Measurements from ENCODE around the gene PRICKLE2. TPM values are rescaled to one million over a fixed set of nuclear protein-coding genes. Genes with fewer than 3 reads are reported as not detected.

PRICKLE2 gene
- total RNA-seq, 1 experiment from 2014 or later: 0.26 TPM

DNA sequence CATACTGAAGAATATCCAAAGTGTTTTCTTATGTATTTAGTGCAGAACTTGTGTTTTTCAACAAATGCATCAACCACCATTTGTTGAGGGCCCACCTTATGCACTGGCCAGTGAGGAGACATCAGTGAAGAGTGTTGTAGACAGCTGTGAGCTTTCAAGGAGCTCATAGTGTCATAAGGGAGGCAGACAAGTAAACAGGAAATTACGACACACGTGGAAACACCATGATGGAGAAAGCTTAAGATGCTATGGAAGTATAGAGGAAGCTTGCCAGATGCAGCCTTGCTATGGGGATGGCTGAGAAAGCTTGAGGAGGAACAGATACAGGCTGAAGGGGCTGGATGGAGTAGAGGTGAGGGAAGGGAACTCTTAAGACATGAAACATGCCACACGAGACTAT, 151.2 kb downstream of the PRICKLE2 start:
- no peak for ATAC-seq
- Histone ChIP-seq H3K27me3 (ENCODE audit: control insufficient read depth, insufficient read depth, low read length) (no peaks in the 10 kb centered on the region), H3K4me3 (ENCODE audit: low read depth in 2 of 2, low read length in 2 of 2) (no peak overlapping the region), H3K4me1 (ENCODE audit: control insufficient read depth, insufficient read depth, low read length) (no peaks in the 10 kb centered on the region), H3K36me3 (ENCODE audit: control insufficient read depth, insufficient read depth, low read length) (no peaks in the 10 kb centered on the region), H3K27ac (ENCODE audit: low read length) (no peak overlapping the region), H3K9me3 (ENCODE audit: control insufficient read depth, insufficient read depth, low read depth, low read length) (no peaks in the 10 kb centered on the region)
- CTCF ChIA-PET: no interaction called here
- in situ Hi-C loops (cut with HindIII; ENCODE audit: low pct_unique_long_range_greater_than_20kb, low sequenced_read_pairs): no loop called here
- POLR2A ChIA-PET: no interaction called here
- no peak for DNase-seq (ENCODE audit: low read depth, low spot score)
- no peak for TF ChIP-seq REST (IDR thresholded peaks at IDR 0.05; ENCODE audit: insufficient read depth in 1 of 2, low read depth in 2 of 2, low read length in 1 of 2)
- no peak for TF ChIP-seq TCF7L2 (IDR thresholded peaks at IDR 0.05; ENCODE audit: low read depth, low read length)
- TF ChIP-seq CTCF (IDR thresholded peaks at IDR 0.05): no peak
- TF ChIP-seq POLR2AphosphoS5 (IDR thresholded peaks at IDR 0.05; ENCODE audit: low read depth, low read length): no peak
- no peak for TF ChIP-seq SIN3A (IDR thresholded peaks at IDR 0.05; ENCODE audit: borderline replicate concordance, insufficient read depth, low read depth, low read length)
- no TSS peak for BruUV-seq (replicated peaks)
- intact Hi-C loops (cut with micrococcal nuclease; ENCODE audit: unreplicated experiment): no loop called here

GRCh38 chr3:64073158-64073761, 152.0 kb downstream of the PRICKLE2 start:
- no peak for ATAC-seq
- DNase-seq (ENCODE audit: low read depth, low spot score): no peak
- Histone ChIP-seq H3K9me3 (ENCODE audit: control insufficient read depth, insufficient read depth, low read depth, low read length) (no peaks in the 10 kb centered on the region), H3K27me3 (ENCODE audit: control insufficient read depth, insufficient read depth, low read length) (no peaks in the 10 kb centered on the region), H3K4me1 (ENCODE audit: control insufficient read depth, insufficient read depth, low read length) (no peaks in the 10 kb centered on the region), H3K36me3 (ENCODE audit: control insufficient read depth, insufficient read depth, low read length) (no peaks in the 10 kb centered on the region), H3K27ac (ENCODE audit: low read length) (no peak overlapping the region), H3K4me3 (ENCODE audit: low read depth in 2 of 2, low read length in 2 of 2) (no peak overlapping the region)
- BruUV-seq (replicated peaks): no TSS peak
- ChIA-PET CTCF (no interaction called here), POLR2A (no interaction called here)
- TF ChIP-seq CTCF (IDR thresholded peaks at IDR 0.05) (no peak), TCF7L2 (IDR thresholded peaks at IDR 0.05; ENCODE audit: low read depth, low read length) (no peak), SIN3A (IDR thresholded peaks at IDR 0.05; ENCODE audit: borderline replicate concordance, insufficient read depth, low read depth, low read length) (no peak), REST (IDR thresholded peaks at IDR 0.05; ENCODE audit: insufficient read depth in 1 of 2, low read depth in 2 of 2, low read length in 1 of 2) (no peak), POLR2AphosphoS5 (IDR thresholded peaks at IDR 0.05; ENCODE audit: low read depth, low read length) (no peak)
- intact Hi-C loops (cut with micrococcal nuclease; ENCODE audit: unreplicated experiment) (no loop called here), in situ Hi-C loops (cut with HindIII; ENCODE audit: low pct_unique_long_range_greater_than_20kb, low sequenced_read_pairs) (no loop called here)
